HUES64 (cell line): ENCODE measurements around the gene SLC7A11.

Experiments
- H3K27ac ChIP-seq: 2 replicates; pipeline ENCODE4 v1.7.0; 2013; ENCODE audit warnings: low read depth, low read length, inconsistent platforms
- H3K27me3 ChIP-seq: 2 replicates; pipeline ENCODE4 v1.6.1; 2013; ENCODE audit warnings: mild to moderate bottlenecking, low read length; ENCODE audit not compliant: insufficient read depth
- H3K36me3 ChIP-seq: 2 replicates; pipeline ENCODE4 v1.6.1; 2013; ENCODE audit warnings: mild to moderate bottlenecking, low read length; ENCODE audit not compliant: insufficient read depth
- H3K4me1 ChIP-seq: 2 replicates; pipeline ENCODE4 v1.6.1; 2013; ENCODE audit warnings: mild to moderate bottlenecking, low read length, moderate library complexity; ENCODE audit not compliant: insufficient read depth
- H3K4me3 ChIP-seq: 2 replicates; pipeline ENCODE4 v1.5.1; 2013; ENCODE audit warnings: mild to moderate bottlenecking, low read length, moderate library complexity
- H3K9ac ChIP-seq: 2 replicates; pipeline ENCODE4 v1.6.1; 2013; ENCODE audit warnings: mild to moderate bottlenecking, low read depth, low read length
- H3K9me3 ChIP-seq: 2 replicates; pipeline ENCODE4 v1.6.1; 2013; ENCODE audit warnings: low read depth, low read length; ENCODE audit not compliant: insufficient read depth
- WGBS: fragments of 150-250, 120-280 bp; methylation state at CpG from one replicate; pipeline ENCODE4 v1.1.7; 2013; ENCODE audit warnings: missing lambda C conversion rate; 5-methylcytosine and 5-hydroxymethylcytosine counted together

Gene SLC7A11

GRCh38 chr4:138185859-138186645 is 56.1 kb downstream of the SLC7A11 start:
- H3K9ac ChIP-seq, result no peak overlapping the region
- H3K4me1 ChIP-seq, result peaks cover 11% of the 10 kb centered on the region
- 84% methylated on average over 13 of the region's 13 CpGs for WGBS
- H3K27ac ChIP-seq, result no peak overlapping the region
- H3K9me3 ChIP-seq, result no peaks in the 10 kb centered on the region
- peaks cover 17% of the 10 kb centered on the region for H3K36me3 ChIP-seq
- no peak overlapping the region for H3K4me3 ChIP-seq
- H3K27me3 ChIP-seq, result no peaks in the 10 kb centered on the region

DNA sequence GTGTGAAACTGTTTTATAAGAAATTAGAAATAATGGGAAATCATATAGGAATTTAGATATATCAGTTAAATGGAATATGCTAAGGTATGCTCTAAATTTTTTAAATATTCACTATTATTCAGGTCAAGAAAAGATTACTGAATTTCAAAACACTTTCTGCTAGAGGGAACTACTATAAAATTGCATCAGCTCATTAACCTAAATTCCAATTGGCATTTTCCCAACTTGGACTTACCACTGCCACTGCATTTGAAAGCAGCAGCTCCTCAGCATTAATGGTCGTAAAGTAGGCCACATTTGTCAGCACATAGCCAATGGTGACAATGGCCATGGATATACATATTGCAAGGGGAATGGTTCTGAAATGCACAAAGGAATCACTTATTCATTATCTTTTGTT is 57.3 kb downstream of the SLC7A11 start:
- H3K27ac ChIP-seq, result no peak overlapping the region
- H3K27me3 ChIP-seq, result no peaks in the 10 kb centered on the region
- H3K9ac ChIP-seq, result no peak overlapping the region
- no peaks in the 10 kb centered on the region for H3K9me3 ChIP-seq
- H3K4me3 ChIP-seq, result no peak overlapping the region
- H3K4me1 ChIP-seq, result peaks cover 11% of the 10 kb centered on the region
- peaks cover 28% of the 10 kb centered on the region for H3K36me3 ChIP-seq
- 75% methylated on average over 1 of the region's 1 CpG for WGBS

DNA sequence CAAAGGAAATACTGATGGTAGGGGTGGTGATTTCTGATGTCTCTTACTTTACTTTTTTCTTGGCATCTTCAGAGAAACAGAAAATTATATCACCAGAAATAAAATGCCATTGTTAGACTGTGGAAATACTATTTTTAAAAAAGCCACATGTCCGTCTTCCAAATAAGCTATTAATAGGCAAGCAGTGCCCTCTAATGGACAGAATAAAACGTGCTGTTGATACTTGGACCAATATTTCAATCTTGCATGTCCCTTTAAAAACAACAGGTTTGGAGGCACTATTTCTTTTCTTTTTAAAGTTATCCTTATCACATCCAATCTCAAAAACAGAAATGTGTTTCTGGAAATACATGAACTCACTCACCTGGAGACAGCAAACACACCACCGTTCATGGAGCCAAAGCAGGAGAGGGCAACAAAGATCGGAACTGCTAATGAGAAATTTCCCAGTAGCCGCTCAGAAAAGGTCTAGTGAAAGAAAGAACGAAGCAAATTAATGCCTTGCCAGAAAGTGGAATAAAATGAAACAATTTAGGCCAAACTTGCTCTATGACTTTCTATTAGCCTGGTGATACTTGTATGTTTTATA is 59.2 kb downstream of the SLC7A11 start:
- peaks cover 11% of the 10 kb centered on the region; the same call in 1 of the 2 replicates for H3K4me1 ChIP-seq
- 75% methylated on average over 6 of the region's 6 CpGs for WGBS

GRCh38 chr4:138181287-138181686 is 60.9 kb downstream of the SLC7A11 start:
- Histone ChIP-seq H3K27me3 (no peaks in the 10 kb centered on the region), H3K4me1 (peaks cover 8% of the 10 kb centered on the region; the same call in 1 of the 2 replicates), H3K9me3 (no peaks in the 10 kb centered on the region), H3K36me3 (peaks cover 64% of the 10 kb centered on the region), H3K27ac (no peak overlapping the region), H3K4me3 (no peak overlapping the region), H3K9ac (no peak overlapping the region)
- WGBS, result 91% methylated on average over 6 of the region's 6 CpGs

More for the DNA sequence above, 59.2 kb downstream of the SLC7A11 start:
- H3K27me3 ChIP-seq, result no peaks in the 10 kb centered on the region
- H3K36me3 ChIP-seq, result peaks cover 48% of the 10 kb centered on the region
- no peak overlapping the region for H3K9ac ChIP-seq
- no peaks in the 10 kb centered on the region for H3K9me3 ChIP-seq
- no peak overlapping the region for H3K27ac ChIP-seq
- H3K4me3 ChIP-seq, result no peak overlapping the region

DNA sequence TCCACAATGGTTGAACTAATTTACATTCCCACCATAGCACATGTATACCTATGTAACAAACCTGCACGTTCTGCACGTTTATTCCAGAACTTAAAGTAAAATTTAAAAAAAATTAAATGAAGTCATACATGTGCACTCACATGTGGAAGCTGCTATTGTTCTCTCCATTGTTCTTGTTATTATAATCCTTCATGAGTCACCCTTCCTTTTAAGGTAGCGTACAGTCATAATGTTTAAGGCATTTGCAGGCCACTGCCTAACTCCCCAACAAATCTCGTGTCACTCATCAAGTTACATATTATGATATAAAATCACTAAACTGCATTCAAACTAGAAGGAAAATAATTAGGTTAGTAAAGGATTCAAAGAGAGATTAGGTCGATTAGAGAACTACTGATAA is 63.6 kb downstream of the SLC7A11 start:
- 100% methylated on average over 4 of the region's 5 CpGs for WGBS
- Histone ChIP-seq H3K4me3 (no peak overlapping the region), H3K9me3 (no peaks in the 10 kb centered on the region), H3K27me3 (no peaks in the 10 kb centered on the region), H3K4me1 (no peaks in the 10 kb centered on the region), H3K36me3 (peaks cover 86% of the 10 kb centered on the region), H3K9ac (no peak overlapping the region), H3K27ac (no peak overlapping the region)

DNA sequence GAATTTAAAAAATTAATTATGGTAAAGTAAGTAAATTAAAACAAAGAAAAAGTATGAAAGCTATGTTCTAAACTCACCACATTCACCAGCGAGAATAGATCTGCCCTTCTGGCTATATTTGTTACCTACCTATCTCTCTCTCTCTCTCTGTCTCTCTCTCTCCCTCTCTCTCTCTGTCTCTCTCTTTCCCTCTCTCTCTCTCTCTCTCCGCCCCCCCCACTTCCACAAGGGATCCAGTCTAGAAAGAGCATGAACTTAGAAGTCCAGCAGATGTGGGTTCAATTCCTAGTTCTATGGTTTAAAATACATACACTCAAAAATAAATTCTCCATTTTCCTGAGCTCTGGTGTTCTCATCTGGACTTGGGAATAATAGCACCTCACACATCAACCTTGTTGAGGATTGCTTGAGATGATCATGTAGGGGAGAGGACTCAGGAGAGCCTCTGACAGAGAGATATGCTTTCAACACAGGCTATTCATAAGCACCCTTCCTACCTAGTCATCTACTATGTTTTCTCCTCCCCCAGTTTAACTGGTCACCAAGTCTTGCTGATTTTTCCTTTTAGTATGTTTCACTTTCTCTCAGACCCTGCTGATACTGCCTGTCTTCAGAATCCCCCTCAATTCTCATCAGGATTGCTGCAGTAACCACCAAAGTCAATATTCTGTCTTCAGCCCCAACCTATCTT is 64.7 kb downstream of the SLC7A11 start:
- Histone ChIP-seq H3K9ac (no peak overlapping the region), H3K9me3 (no peaks in the 10 kb centered on the region), H3K27ac (no peak overlapping the region), H3K27me3 (no peaks in the 10 kb centered on the region), H3K4me1 (no peaks in the 10 kb centered on the region), H3K4me3 (no peak overlapping the region), H3K36me3 (peaks cover 83% of the 10 kb centered on the region)
- WGBS, result 90% methylated on average over 2 of the region's 2 CpGs

- Histone ChIP-seq H3K9ac (no peak overlapping the region), H3K27ac (no peak overlapping the region), H3K36me3 (peaks cover 80% of the 10 kb centered on the region), H3K4me3 (no peak overlapping the region), H3K9me3 (no peaks in the 10 kb centered on the region), H3K4me1 (no peaks in the 10 kb centered on the region), H3K27me3 (no peaks in the 10 kb centered on the region)
- WGBS, result 99% methylated on average over 3 of the region's 5 CpGs
These were observed 67.0 kb downstream of the SLC7A11 start for GRCh38 chr4:138174981-138175794.

DNA sequence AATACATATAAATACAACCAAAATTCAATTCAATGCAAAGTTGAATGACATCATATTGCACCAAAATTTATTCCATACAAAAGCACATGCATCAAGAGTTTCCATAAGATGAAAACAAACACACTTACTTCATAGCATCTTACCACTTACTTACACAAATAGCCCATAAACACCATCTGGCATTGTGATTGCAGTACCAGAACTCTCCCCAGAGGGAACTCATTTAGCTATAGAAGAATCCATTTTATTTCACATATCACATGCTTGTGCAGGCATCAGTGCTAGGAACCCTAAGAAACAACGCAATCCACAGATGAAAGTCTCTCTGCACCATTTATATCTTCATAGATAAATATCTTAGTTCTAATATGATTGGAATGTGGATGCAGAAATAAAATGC is 77.9 kb downstream of the SLC7A11 start:
- H3K9ac ChIP-seq, result no peak overlapping the region
- H3K36me3 ChIP-seq, result no peaks in the 10 kb centered on the region; the same call in 1 of the 2 replicates
- no peak overlapping the region for H3K4me3 ChIP-seq
- peaks cover 16% of the 10 kb centered on the region for H3K4me1 ChIP-seq
- H3K27me3 ChIP-seq, result no peaks in the 10 kb centered on the region
- 100% methylated on average over 1 of the region's 1 CpG for WGBS
- no peaks in the 10 kb centered on the region for H3K9me3 ChIP-seq
- H3K27ac ChIP-seq, result no peak overlapping the region

GRCh38 chr4:138163171-138163570 is 79.0 kb downstream of the SLC7A11 start:
- Histone ChIP-seq H3K36me3 (no peaks in the 10 kb centered on the region; the same call in 1 of the 2 replicates), H3K9ac (no peak overlapping the region), H3K4me3 (no peak overlapping the region), H3K9me3 (no peaks in the 10 kb centered on the region), H3K4me1 (peaks cover 16% of the 10 kb centered on the region), H3K27me3 (no peaks in the 10 kb centered on the region), H3K27ac (no peak overlapping the region)
- 98% methylated on average over 2 of the region's 2 CpGs for WGBS

DNA sequence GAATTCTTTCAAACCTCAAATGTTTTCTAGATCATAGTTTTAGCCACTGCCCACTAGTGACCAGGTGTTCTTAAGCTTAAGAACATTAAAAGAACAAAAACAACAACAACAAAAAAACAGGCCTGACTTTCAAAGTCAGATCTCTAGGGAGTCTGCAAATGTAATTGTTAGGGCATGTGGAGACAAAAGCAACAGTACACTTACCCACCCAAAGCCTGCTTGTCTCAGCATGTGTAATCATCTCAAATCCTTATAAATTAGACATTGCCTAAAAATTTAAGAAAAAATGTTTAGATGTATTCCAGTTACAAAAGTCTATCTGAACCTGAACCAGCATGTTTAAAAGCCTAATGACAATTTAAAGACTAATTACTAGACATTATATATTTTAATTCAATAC is 79.9 kb downstream of the SLC7A11 start:
- Histone ChIP-seq H3K27ac (no peak overlapping the region), H3K9ac (no peak overlapping the region), H3K4me3 (no peak overlapping the region), H3K9me3 (no peaks in the 10 kb centered on the region), H3K27me3 (no peaks in the 10 kb centered on the region), H3K4me1 (peaks cover 16% of the 10 kb centered on the region), H3K36me3 (no peaks in the 10 kb centered on the region)

- Histone ChIP-seq H3K27ac (no peak overlapping the region), H3K9ac (no peak overlapping the region)
- WGBS, result 94% methylated on average over 2 of the region's 2 CpGs
These were observed 80.8 kb downstream of the SLC7A11 start for GRCh38 chr4:138161351-138161750.

More at GRCh38 chr4:138161351-138161750, 80.8 kb downstream of the SLC7A11 start:
- H3K4me1 ChIP-seq, result peaks cover 16% of the 10 kb centered on the region
- no peak overlapping the region for H3K4me3 ChIP-seq
- H3K36me3 ChIP-seq, result no peaks in the 10 kb centered on the region
- no peaks in the 10 kb centered on the region for H3K9me3 ChIP-seq
- no peaks in the 10 kb centered on the region for H3K27me3 ChIP-seq
